HPDE6-E6E7 (cell line): Measurements from ENCODE around the gene MYLK3.
"Not testable (repeated sequence)": the region's sequence is repeated elsewhere in the genome, so short reads cannot be mapped to it uniquely, and the experiment has no call there.

Experiments used
- DNase-seq: peaks from one replicate; pipeline ENCODE4 v3.0.0; 2011; ENCODE audit warnings: missing footprints; ENCODE audit errors: extremely low spot score

Gene MYLK3

DNA sequence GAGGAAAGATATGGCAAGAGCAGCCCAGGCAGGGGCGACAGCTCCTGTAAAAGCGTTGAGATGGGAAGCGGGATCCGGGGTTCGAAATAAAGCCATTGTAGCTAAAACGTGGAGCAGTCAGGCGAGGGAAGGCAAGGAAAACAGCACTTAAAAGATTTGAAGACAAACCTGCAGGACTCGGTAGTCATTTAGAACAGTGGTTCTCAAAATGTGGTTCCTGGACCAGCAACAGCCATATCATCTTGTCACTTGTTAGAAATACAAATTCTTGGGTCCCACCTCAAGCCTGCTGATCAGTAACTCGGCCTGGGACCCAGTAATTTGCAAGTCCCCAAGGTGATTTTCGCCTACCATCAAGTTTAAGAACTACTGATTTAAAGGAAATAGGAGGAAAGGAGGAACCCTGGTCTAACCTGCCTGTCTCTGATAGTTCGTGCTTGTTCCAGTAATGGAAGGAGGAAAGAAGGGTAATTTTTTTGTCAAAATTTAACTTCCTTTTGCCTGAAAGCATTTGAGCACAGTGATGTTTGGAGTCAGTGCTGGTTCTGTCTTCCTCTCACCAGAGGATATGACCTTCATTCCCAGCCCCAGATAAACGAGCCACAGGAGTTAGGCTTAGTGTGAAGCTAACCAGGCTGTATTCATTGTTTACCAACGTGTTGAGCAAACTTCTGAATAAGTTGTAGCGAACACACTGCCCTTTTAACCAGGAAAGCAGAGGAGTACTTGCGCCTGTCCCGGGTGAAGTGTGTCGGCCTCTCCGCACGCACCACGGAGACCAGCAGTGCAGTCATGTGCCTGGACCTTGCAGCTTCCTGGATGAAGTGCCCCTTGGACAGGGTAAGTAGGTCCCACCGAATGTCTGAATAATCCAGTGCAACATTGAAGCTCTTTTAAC, 57.6 kb downstream of the MYLK3 start:
- DNase-seq: no peak

DNA sequence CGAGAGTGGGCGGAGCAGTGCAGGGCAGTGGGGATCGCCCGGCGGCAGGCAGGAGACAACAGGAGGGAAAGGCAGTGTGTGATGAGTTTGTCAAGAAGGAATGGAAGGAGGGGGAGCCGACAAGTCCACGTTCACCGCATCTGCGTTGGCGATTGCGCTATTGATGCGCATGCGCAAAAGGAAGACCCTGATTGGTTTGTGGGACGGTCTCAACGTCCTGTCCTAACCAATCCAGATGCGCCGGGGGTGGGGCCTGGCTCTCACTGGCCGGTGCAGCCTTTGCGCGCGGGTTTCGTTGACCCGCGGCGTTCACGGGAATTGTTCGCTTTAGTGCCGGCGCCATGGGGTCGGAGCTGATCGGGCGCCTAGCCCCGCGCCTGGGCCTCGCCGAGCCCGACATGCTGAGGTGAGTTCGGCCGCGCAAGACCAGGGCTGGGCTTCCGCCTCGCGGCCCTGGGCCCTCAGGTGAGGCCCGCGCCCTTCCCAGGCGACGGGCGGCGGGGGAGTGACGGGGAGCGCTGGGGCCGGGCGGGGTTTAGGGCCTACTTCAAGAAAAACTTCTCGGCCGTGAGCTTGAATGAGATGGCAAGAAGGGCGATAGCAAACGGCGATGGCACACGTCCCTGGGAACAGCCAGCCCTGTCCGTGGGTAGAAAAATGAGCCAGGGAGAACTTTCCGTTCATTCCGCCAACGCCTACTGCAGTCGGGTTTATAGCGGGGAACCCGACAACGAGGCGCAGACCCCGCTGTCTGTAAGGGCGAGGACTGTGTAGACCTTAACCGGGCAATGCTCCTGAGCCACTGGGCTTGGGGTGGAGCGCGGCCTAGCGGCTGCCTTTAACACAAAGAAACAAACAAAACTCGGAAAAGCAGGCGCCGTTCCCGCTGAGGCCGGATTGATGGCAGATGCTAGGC, 58.5 kb downstream of the MYLK3 start, which contains the start of gene ORC6:
Gene ORC6, plus strand, starts transcription at position 295 of the 916 bp plus-strand sequence. Its CDS starts 47 bp downstream, at position 342.
- peak; percentile 96 for DNase-seq

DNA sequence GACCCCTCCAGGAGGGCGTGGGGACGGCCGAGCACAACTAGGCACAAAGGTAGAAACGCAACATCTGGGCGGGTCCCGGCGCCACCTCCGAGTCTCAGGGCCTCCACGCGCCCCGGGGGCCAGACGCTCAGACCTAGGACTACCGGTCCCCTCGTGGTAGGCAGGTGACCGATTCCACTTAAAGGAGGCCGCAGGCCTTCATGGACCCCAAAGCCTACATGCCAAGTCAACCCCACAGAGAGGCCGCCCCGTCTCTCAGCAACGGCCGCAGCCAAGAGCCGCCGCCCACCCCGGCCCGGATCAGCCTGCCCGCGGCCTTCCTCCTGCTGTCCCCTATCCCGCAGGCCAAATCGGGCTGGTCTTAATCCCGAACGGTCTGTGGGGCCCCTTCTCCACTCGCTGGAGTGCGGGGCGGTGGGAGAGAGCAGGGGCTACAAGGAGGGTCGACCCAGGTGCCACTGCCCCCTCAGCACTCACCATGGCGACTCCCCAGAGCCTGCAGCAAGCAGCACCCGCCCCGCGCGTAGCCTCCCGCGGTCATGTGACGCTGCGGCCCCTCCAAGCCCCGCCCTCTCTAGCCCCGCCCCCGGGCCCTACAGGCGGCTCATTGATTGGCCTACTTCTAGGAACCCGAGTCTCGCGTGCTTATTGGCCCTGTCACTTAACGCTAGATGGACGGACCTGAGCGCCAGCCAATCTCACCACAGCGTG, 59.3 kb downstream of the MYLK3 start, which contains the start of gene VPS35:
Gene VPS35, minus strand, starts transcription at position 525 of the 711 bp plus-strand sequence. Its CDS starts 45 bp downstream, at position 480.
- peak; percentile 97 for DNase-seq

DNA sequence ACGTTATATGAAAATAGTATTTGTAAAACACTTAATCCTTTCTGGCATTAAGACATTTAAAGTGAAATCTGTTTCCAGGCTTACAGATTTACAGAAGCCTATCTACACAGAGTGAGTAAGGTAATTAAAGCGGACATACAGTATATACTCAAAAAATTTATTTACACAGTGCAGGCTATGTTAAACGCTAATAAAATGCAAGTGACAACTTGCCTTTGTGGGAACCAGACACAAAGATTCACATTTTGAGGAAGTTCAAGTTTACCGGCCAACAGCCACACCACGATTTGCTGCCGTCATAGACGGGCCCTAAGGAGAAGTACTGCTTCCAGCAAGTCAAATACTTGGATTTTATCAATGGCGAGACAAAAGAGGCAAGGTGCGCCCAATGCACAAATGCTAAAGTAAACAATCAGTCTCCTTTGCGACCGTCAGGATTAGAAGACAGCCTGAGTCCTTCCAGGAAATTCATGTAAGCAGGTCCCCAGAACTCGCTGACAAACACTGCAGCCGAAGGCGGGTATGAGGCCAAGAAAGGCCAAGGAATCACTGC, 60.0 kb downstream of the MYLK3 start:
- DNase-seq: no peak

DNA sequence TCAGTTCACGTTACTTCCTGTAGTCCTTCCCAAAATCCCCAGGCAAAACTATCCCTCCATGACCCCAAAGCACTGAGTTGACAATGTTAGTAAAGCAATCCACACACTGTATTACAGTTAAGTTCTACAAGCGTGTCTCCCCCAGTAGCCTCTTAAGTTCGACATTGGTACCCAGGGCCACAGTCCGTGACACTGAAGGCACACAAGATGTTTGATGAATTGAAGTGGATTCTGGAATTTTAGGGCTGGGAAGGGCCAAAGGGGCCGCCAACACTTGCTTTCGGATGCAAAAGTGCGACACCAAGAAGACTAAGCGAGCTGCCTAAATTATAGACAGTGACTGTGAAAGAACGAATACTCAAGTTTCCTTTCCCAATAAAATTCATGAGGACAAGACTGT, 60.7 kb downstream of the MYLK3 start:
- no peak for DNase-seq

DNA sequence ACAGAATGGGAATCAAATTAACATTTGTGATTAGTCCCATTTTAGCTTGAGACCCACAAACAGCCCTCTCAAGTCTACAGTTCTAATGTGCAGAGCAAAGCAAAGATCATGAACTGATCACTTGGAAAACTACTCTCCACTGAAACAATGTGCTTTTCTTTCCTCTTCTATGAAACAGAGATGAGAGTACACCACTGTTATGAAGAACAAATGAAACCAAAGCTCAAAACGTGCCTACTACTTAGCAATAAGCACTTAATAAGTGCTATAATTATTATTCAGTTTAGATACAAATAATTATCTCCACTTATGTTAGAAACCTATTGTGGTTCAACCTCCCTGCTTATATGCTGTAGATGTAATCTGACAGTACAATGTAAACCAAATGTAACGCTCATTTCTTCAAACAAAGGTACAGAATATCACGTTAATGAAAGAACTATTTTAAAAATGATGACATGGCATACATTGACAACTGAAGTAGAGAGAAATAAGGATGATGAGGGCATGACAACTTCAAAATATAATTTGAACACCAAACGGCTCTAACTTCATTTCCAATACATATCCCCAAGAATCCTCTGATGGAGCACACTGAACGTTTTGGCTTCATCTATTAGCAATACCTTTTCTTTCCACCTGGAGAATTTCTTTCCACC, 61.2 kb downstream of the MYLK3 start:
- no peak for DNase-seq

DNA sequence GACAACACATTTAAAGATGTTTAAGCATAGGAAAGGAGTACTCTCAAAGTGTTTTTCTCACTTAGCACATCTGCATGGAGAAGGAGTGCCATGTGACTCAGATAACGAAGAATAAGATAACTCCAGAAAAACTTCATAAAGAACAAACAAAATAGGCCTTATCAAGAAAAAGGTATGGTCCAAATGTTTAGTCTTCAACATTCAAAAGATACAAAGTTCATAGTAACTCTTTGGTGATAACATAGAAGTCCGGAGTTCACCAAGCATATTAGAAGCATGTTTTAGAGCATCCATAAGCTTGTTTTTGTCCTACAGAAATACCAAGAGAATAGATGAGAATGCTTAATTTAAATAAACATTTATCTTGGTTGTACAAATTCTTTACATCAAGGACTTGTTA, 66.3 kb downstream of the MYLK3 start:
- DNase-seq: not testable (repeated sequence)

DNA sequence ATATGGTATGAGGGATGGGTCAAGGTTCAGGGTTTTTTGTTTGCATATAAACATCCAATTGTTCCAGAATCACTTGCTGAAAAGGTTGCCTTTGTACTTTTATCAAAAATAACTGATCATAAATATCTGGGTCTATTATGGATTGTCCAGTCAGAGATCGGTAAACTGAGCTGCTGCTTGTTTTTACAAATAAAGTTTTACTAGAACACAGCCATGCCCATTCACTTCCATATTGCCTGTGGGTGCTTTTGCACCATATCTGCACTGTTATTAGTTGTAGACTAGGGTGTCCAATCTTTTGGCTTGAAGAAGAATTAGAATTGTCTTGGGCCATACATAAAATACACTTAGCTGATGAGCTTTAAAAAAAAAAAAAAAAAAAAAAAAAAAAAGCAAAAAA, 70.2 kb downstream of the MYLK3 start:
- not testable (repeated sequence) for DNase-seq

DNA sequence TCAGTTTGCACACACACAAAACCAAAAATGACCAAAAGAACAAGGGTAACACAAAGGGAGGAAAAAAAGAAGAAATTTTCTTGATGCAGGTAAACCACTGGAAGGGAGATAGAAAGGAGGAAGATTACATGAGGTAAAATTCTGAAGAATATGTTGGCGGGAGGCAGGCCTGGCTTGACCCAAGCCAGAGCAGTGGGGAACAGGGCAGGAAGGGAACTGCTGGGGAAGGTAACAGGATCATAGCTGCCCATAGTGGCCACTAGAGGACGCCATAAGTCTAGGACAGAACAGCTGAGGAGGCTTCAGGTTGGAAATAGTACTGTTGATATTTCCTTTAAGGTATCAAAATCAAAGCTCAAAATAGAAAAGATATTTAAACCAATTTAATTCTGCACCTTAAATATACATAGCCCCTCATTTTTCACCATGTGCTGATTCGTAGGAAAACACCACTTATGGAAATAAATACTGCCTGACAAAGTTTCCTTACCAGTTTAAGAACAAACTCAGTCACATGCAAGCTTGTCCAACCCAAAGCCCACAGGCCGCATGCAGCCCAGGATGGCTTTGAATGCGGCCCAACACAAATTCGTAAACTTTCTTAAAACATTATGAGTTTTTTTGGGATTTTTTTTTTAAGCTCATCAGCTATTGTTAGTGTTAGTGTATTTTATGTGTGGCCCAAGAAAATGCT, 74.7 kb downstream of the MYLK3 start:
- peak; percentile 58 for DNase-seq

DNA sequence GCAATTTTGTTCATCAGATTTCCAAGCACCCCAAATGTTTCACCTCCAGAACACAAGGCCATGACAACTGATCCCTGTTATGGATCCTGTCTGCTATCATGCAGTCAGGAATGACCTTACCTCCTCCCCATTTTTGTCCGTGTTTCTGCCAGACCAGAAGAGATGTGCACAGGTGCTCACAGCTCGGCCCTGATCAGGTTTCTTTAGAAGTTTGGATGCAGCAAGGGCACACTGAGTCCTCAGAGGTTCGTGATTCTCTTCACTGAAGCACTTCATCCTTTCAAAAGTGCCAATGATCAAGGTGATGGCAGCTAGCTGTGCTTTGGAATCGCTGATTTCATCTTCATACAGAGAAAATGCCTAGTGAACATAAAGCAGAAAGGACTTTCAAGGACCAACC, 86.0 kb downstream of the MYLK3 start:
- DNase-seq: no peak

DNA sequence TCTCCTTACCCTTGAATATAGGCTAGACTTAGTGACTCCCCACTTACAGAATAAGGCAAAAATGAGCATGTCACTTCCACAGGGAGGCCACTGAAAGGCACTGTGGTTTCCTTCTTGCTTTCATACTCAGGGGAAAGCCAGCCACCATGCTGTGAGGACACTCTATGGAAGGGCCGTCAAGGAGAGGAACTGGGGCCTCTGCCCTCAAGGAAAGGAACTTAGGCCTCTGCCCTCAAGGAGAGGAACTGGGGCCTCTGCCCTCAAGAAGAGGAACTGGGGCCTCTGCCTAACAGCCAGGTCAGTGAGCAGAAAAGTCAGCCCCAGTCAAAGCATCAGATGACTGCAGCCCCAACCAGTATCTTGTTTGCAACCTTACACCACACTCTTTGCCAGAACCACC, 89.2 kb downstream of the MYLK3 start:
- no peak for DNase-seq
